ENCODE results near the gene JAGN1. TPM values are rescaled to one million over a fixed set of nuclear protein-coding genes. Genes with fewer than 3 reads are reported as not detected.

Gene JAGN1
- total RNA-seq, 2 donors from 2014 or later = 39.8 to 44.8 TPM

DNA sequence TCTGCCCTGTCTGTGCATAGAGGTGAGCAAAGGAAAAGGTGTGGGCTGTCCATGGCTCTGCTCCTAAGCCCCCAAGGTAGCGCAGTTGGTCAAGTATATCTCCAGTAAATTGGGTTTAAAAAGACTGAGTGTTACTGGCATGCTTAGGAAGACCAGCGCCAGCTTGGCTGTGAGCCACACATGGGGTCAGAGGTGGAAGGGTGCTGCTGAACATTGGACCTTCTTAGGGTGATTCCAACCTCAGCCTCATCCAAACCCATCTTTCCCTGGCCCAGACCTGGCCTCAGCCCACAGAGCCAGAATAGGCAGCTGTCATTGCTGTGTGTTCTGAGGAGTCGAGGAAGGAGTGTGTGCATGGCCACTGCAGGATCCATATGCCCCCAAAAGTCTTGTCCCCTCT lies 17.9 kb downstream of the JAGN1 start:
- H3K27me3 ChIP-seq = no peaks in the 10 kb centered on the region
- DNase-seq (ENCODE audit: low spot score) = no peak
- no peak overlapping the region for H3K27ac ChIP-seq
- TF ChIP-seq, protein P1, sequence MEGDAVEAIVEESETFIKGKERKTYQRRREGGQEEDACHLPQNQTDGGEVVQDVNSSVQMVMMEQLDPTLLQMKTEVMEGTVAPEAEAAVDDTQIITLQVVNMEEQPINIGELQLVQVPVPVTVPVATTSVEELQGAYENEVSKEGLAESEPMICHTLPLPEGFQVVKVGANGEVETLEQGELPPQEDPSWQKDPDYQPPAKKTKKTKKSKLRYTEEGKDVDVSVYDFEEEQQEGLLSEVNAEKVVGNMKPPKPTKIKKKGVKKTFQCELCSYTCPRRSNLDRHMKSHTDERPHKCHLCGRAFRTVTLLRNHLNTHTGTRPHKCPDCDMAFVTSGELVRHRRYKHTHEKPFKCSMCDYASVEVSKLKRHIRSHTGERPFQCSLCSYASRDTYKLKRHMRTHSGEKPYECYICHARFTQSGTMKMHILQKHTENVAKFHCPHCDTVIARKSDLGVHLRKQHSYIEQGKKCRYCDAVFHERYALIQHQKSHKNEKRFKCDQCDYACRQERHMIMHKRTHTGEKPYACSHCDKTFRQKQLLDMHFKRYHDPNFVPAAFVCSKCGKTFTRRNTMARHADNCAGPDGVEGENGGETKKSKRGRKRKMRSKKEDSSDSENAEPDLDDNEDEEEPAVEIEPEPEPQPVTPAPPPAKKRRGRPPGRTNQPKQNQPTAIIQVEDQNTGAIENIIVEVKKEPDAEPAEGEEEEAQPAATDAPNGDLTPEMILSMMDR (IDR thresholded peaks at IDR 0.05) = no peak
- H3K4me3 ChIP-seq = no peak overlapping the region
- peaks cover 0 to under 1% of the 10 kb centered on the region in 2 donors for H3K4me1 ChIP-seq
- no peaks in the 10 kb centered on the region for H3K9me3 ChIP-seq
- H3K36me3 ChIP-seq = no peaks in the 10 kb centered on the region

GRCh38 chr3:9909221-9910013 lies 19.0 kb downstream of the JAGN1 start:
- TF ChIP-seq, protein P1 (IDR thresholded peaks at IDR 0.05) = no peak
- Histone ChIP-seq H3K4me3 (no peak overlapping the region), H3K27ac (no peak overlapping the region), H3K36me3 (no peaks in the 10 kb centered on the region), H3K27me3 (no peaks in the 10 kb centered on the region), H3K4me1 (peaks cover 0 to under 1% of the 10 kb centered on the region in 2 donors), H3K9me3 (no peaks in the 10 kb centered on the region)
- no peak for DNase-seq (ENCODE audit: low spot score)

- Histone ChIP-seq H3K27ac (no peak overlapping the region), H3K9me3 (no peaks in the 10 kb centered on the region), H3K27me3 (no peaks in the 10 kb centered on the region), H3K36me3 (no peaks in the 10 kb centered on the region), H3K4me3 (no peak overlapping the region), H3K4me1 (peaks cover 0 to 20% of the 10 kb centered on the region in 2 donors)
- DNase-seq (ENCODE audit: low spot score) = no peak
- TF ChIP-seq, protein P1 (IDR thresholded peaks at IDR 0.05) = no peak
Observed at GRCh38 chr3:9911863-9912262, 21.5 kb downstream of the JAGN1 start.

- DNase-seq (ENCODE audit: low spot score) = no peak
- Histone ChIP-seq H3K27me3 (no peaks in the 10 kb centered on the region), H3K4me1 (peaks cover 0 to 24% of the 10 kb centered on the region in 2 donors), H3K4me3 (no peak overlapping the region), H3K27ac (no peak overlapping the region), H3K9me3 (no peaks in the 10 kb centered on the region), H3K36me3 (no peaks in the 10 kb centered on the region)
- TF ChIP-seq, protein P1 (IDR thresholded peaks at IDR 0.05) = no peak
Observed at GRCh38 chr3:9912294-9912935, 22.0 kb downstream of the JAGN1 start.

GRCh38 chr3:9913601-9914000 lies 23.2 kb downstream of the JAGN1 start:
- Histone ChIP-seq H3K4me1 (peaks cover 0 to 36% of the 10 kb centered on the region in 2 donors), H3K27me3 (no peaks in the 10 kb centered on the region), H3K36me3 (no peaks in the 10 kb centered on the region), H3K27ac (no peak overlapping the region), H3K4me3 (no peak overlapping the region), H3K9me3 (no peaks in the 10 kb centered on the region)
- no peak for DNase-seq (ENCODE audit: low spot score)
- TF ChIP-seq, protein P1 (IDR thresholded peaks at IDR 0.05) = no peak

All from right atrium auricular region (tissue), 2 donors.